ENCODE data around the gene DYRK1A.

Gene DYRK1A

GRCh38 chr21:37413553-37414291, 47.1 kb downstream of the DYRK1A start:
- Histone ChIP-seq H2AFZ (ENCODE audit: low read depth, low read length, severe bottlenecking) (no peak overlapping the region), H3K36me3 (ENCODE audit: low read length) (no peaks in the 10 kb centered on the region), H3K9me3 (ENCODE audit: insufficient read depth, low read length) (no peaks in the 10 kb centered on the region), H3K27ac (ENCODE audit: low read depth, low read length) (0 out of 2 replicates have a peak overlapping the region, but pooled peaks have one; percentile 22), H3K9ac (ENCODE audit: low read length) (no peak overlapping the region), H3K27me3 (ENCODE audit: low read length) (no peaks in the 10 kb centered on the region), H3K9me2 (replicated peaks; ENCODE audit: insufficient read depth, low read length) (no peaks in the 10 kb centered on the region), H3K79me2 (ENCODE audit: insufficient read depth, low read length) (peaks cover 100% of the 10 kb centered on the region), H3K4me3 (ENCODE audit: insufficient read depth, low read length, poor library complexity, severe bottlenecking) (no peak overlapping the region), H3F3A (ENCODE audit: insufficient read depth) (peaks cover 8% of the 10 kb centered on the region), H4K20me1 (ENCODE audit: low read depth, low read length) (peaks cover 62% of the 10 kb centered on the region), H3K4me2 (ENCODE audit: low read depth, low read length, poor library complexity, severe bottlenecking) (peak overlapping the region; percentile 14)
- TF ChIP-seq CTCF (IDR thresholded peaks at IDR 0.05; ENCODE audit: insufficient read depth, low read length, poor library complexity, severe bottlenecking): no peak
- no peak for TF ChIP-seq EZH2phosphoT487 (conservative IDR thresholded peaks at IDR 0.05; ENCODE audit: low read length)

GRCh38 chr21:37414292-37415253, 48.0 kb downstream of the DYRK1A start:
- Histone ChIP-seq H3F3A (ENCODE audit: insufficient read depth) (peaks cover 8% of the 10 kb centered on the region), H3K27ac (ENCODE audit: low read depth, low read length) (no peak overlapping the region), H4K20me1 (ENCODE audit: low read depth, low read length) (peaks cover 62% of the 10 kb centered on the region), H3K79me2 (ENCODE audit: insufficient read depth, low read length) (peaks cover 100% of the 10 kb centered on the region), H3K9me2 (replicated peaks; ENCODE audit: insufficient read depth, low read length) (no peaks in the 10 kb centered on the region), H3K4me2 (ENCODE audit: low read depth, low read length, poor library complexity, severe bottlenecking) (peak overlapping the region; percentile 14), H3K36me3 (ENCODE audit: low read length) (no peaks in the 10 kb centered on the region; the same call in 1 of the 2 replicates), H3K4me3 (ENCODE audit: insufficient read depth, low read length, poor library complexity, severe bottlenecking) (no peak overlapping the region), H2AFZ (ENCODE audit: low read depth, low read length, severe bottlenecking) (no peak overlapping the region), H3K27me3 (ENCODE audit: low read length) (no peaks in the 10 kb centered on the region), H3K9me3 (ENCODE audit: insufficient read depth, low read length) (no peaks in the 10 kb centered on the region), H3K9ac (ENCODE audit: low read length) (no peak overlapping the region)
- TF ChIP-seq CTCF (IDR thresholded peaks at IDR 0.05; ENCODE audit: insufficient read depth, low read length, poor library complexity, severe bottlenecking) (no peak), EZH2phosphoT487 (conservative IDR thresholded peaks at IDR 0.05; ENCODE audit: low read length) (no peak)

GRCh38 chr21:37415939-37416338, 49.4 kb downstream of the DYRK1A start:
- H3K36me3 ChIP-seq (ENCODE audit: low read length): peaks cover 2% of the 10 kb centered on the region
- H3K27me3 ChIP-seq (ENCODE audit: low read length): no peaks in the 10 kb centered on the region
- TF ChIP-seq CTCF (IDR thresholded peaks at IDR 0.05; ENCODE audit: insufficient read depth, low read length, poor library complexity, severe bottlenecking): no peak
- no peak for TF ChIP-seq EZH2phosphoT487 (conservative IDR thresholded peaks at IDR 0.05; ENCODE audit: low read length)
- H3K4me3 ChIP-seq (ENCODE audit: insufficient read depth, low read length, poor library complexity, severe bottlenecking): no peak overlapping the region
- H3K9ac ChIP-seq (ENCODE audit: low read length): no peak overlapping the region
- H3K9me3 ChIP-seq (ENCODE audit: insufficient read depth, low read length): no peaks in the 10 kb centered on the region
- H3K4me2 ChIP-seq (ENCODE audit: low read depth, low read length, poor library complexity, severe bottlenecking): no peak overlapping the region
- peaks cover 100% of the 10 kb centered on the region for H3K79me2 ChIP-seq (ENCODE audit: insufficient read depth, low read length)
- peaks cover 8% of the 10 kb centered on the region for H3F3A ChIP-seq (ENCODE audit: insufficient read depth)
- H3K9me2 ChIP-seq (replicated peaks; ENCODE audit: insufficient read depth, low read length): no peaks in the 10 kb centered on the region
- H4K20me1 ChIP-seq (ENCODE audit: low read depth, low read length): peaks cover 67% of the 10 kb centered on the region
- H2AFZ ChIP-seq (ENCODE audit: low read depth, low read length, severe bottlenecking): no peak overlapping the region
- H3K27ac ChIP-seq (ENCODE audit: low read depth, low read length): no peak overlapping the region
